Measurements from ENCODE around the gene IL17B.

The IL17B gene

GRCh38 chr5:149372076-149372795, 6.9 kb downstream of the IL17B start:
- CTCF ChIA-PET, result interaction anchor here (0.6 to 14.8 kb wide), 29 partner anchors 9 to 557 kb away, joined by 3 to 372 read pairs (median 4); partner anchors contain the start of gene GRPEL2
- H3K27me3 Mint-ChIP-seq, result no peaks in the 10 kb centered on the region
- H3K36me3 Mint-ChIP-seq, result peaks cover 10% of the 10 kb centered on the region
- H3K9me3 Mint-ChIP-seq, result no peaks in the 10 kb centered on the region
- H3K27ac Mint-ChIP-seq, result no peak overlapping the region
- no peak overlapping the region for H3K4me3 Mint-ChIP-seq
- H3K4me1 Mint-ChIP-seq, result peaks cover 3% of the 10 kb centered on the region
- DNase-seq, result no peak

DNA sequence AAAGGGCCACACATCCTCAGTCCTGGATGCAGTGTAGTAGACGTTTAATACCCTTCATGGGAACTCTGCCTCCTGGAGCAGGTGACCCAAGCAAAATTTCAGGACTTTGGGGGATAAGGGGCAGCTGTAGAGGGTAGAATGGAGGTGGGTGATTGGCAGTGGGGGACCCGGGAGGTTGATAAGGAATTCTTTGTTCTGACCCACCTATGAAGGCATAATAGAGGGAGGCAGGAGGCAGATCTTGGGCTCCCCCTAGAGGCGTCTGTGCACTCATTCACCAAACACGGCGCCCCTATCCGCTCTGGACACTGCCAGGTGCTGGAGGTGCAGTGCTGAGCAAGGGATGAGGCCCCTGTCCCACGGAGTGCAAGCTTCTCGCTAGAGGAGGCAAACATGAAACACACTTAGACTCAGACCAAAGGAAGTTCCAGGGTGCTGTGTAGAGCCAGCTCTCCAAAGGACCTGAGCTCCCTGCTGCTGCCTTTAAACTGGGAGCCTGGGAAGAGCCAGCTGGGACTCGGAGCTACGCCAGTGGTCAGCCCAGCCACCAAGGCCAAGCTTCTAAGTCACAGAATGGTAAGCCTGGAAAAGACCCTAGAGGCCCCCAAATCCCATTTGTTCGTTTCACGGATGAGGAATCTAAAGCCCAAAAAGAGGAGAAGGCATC, 7.7 kb downstream of the IL17B start:
- peak; percentile 77 for DNase-seq
- Mint-ChIP-seq H3K27ac (no peak overlapping the region), H3K27me3 (no peaks in the 10 kb centered on the region), H3K4me3 (no peak overlapping the region), H3K36me3 (peaks cover 11% of the 10 kb centered on the region), H3K4me1 (peaks cover 6% of the 10 kb centered on the region), H3K9me3 (no peaks in the 10 kb centered on the region)
- CTCF ChIA-PET, result interaction anchor here (0.6 to 14.8 kb wide), 28 partner anchors 10 to 557 kb away, joined by 3 to 372 read pairs (median 4); partner anchors contain the start of gene GRPEL2

GRCh38 chr5:149370878-149371277, 8.2 kb downstream of the IL17B start:
- DNase-seq, result no peak
- peaks cover 6% of the 10 kb centered on the region for H3K4me1 Mint-ChIP-seq
- no peaks in the 10 kb centered on the region for H3K9me3 Mint-ChIP-seq
- no peaks in the 10 kb centered on the region for H3K27me3 Mint-ChIP-seq
- no peak overlapping the region for H3K27ac Mint-ChIP-seq
- peaks cover 11% of the 10 kb centered on the region for H3K36me3 Mint-ChIP-seq
- H3K4me3 Mint-ChIP-seq, result no peak overlapping the region
- CTCF ChIA-PET, result interaction anchor here (0.9 to 14.8 kb wide), 15 partner anchors 10 to 208 kb away, joined by 3 to 372 read pairs (median 7); partner anchors contain the start of gene GRPEL2

GRCh38 chr5:149367972-149368645, 11.0 kb downstream of the IL17B start:
- CTCF ChIA-PET, result interaction anchor here (0.6 to 14.8 kb wide), 31 partner anchors 8 to 407 kb away, joined by 3 to 372 read pairs (median 4); partner anchors contain the start of genes GRPEL2, IL17B and PCYOX1L
- Mint-ChIP-seq H3K36me3 (peaks cover 25% of the 10 kb centered on the region), H3K4me1 (peaks cover 6% of the 10 kb centered on the region), H3K9me3 (no peaks in the 10 kb centered on the region), H3K4me3 (no peak overlapping the region), H3K27me3 (no peaks in the 10 kb centered on the region), H3K27ac (peak overlapping the region; percentile 49)
- DNase-seq, result no peak

GRCh38 chr5:149367249-149367971, 11.7 kb downstream of the IL17B start:
- Mint-ChIP-seq H3K36me3 (peaks cover 29% of the 10 kb centered on the region), H3K4me1 (peaks cover 6% of the 10 kb centered on the region), H3K27me3 (no peaks in the 10 kb centered on the region), H3K27ac (peak overlapping the region; percentile 60), H3K4me3 (no peak overlapping the region), H3K9me3 (no peaks in the 10 kb centered on the region)
- peak; percentile 69 for DNase-seq
- CTCF ChIA-PET, result interaction anchor here (0.6 to 14.8 kb wide), 29 partner anchors 9 to 406 kb away, joined by 3 to 372 read pairs (median 4); partner anchors contain the start of genes GRPEL2, IL17B and PCYOX1L

DNA sequence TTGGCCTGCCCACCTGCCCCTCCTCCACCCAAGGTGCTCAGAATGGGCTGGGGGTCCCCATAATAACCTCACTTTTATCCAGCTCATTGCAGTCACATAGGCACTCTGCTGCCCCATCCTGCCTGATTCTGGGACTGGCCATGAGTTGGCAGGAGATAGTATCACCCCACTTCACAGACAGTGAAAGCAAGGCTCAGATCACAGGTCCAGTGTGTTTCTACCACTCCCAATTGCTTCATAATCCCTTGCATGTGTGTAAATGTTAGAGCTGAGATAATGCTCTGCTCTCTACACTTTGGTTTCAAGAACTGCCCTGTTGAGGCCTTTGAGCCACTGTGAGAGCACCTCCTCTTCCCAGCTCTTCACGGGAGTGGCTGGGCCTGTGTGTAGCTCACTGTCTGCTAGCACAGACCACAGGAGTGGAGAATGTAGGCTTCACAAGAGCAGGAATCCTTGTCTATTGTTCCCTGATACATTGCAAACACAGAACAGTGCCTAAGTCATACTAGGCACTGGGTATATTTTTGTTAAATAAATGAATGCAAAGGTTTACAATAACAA, 12.8 kb downstream of the IL17B start:
- Mint-ChIP-seq H3K36me3 (peaks cover 29% of the 10 kb centered on the region), H3K4me1 (peaks cover 7% of the 10 kb centered on the region), H3K27ac (peak overlapping the region; percentile 16), H3K9me3 (no peaks in the 10 kb centered on the region), H3K27me3 (no peaks in the 10 kb centered on the region), H3K4me3 (no peak overlapping the region)
- CTCF ChIA-PET, result interaction anchor here (0.7 to 14.8 kb wide), 12 partner anchors 9 to 199 kb away, joined by 3 to 372 read pairs (median 14); partner anchors contain the start of genes GRPEL2, IL17B and PCYOX1L
- DNase-seq, result no peak

GRCh38 chr5:149365418-149365817, 13.7 kb downstream of the IL17B start:
- peaks cover 16% of the 10 kb centered on the region for H3K4me1 Mint-ChIP-seq
- H3K27me3 Mint-ChIP-seq, result no peaks in the 10 kb centered on the region
- no peak for DNase-seq
- no peak overlapping the region for H3K4me3 Mint-ChIP-seq
- CTCF ChIA-PET, result interaction anchor here (0.6 to 14.8 kb wide), 5 partner anchors 8 to 478 kb away, joined by 3 to 372 read pairs (median 21); partner anchors contain the start of genes GRPEL2 and PCYOX1L
- H3K9me3 Mint-ChIP-seq, result no peaks in the 10 kb centered on the region
- peaks cover 34% of the 10 kb centered on the region for H3K36me3 Mint-ChIP-seq
- no peak overlapping the region for H3K27ac Mint-ChIP-seq

- H3K4me3 Mint-ChIP-seq, result no peak overlapping the region
- CTCF ChIA-PET, result interaction anchor here (0.6 to 14.8 kb wide), 3 partner anchors 9 to 1719 kb away, joined by 3 to 372 read pairs (median 3); no protein-coding TSS in a partner anchor
- H3K4me1 Mint-ChIP-seq, result peaks cover 23% of the 10 kb centered on the region
Measured at GRCh38 chr5:149364719-149365118, 14.4 kb downstream of the IL17B start.

DNA sequence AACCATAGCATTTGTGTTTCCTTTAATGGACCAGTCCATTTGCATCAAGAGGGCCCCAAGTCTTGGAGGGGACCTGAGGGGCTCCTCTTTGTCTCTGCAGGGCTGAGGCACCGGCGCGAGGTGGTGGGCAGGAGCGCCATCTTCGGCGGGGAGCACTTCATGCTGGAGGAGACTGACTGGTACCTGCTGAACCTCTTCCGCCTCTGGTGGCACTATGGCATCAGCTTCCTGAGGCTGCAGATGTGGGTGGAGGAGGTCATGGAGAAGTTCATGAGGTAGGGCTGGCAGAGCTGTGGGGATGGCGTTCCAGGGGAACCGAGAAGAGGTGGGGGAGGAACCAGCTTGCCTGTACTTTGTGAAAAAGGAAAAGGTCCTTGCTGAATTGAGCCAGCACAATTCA, 15.2 kb downstream of the IL17B start:
- Mint-ChIP-seq H3K36me3 (peaks cover 45% of the 10 kb centered on the region), H3K9me3 (no peaks in the 10 kb centered on the region), H3K27me3 (no peaks in the 10 kb centered on the region), H3K4me1 (peaks cover 30% of the 10 kb centered on the region), H3K4me3 (no peak overlapping the region), H3K27ac (no peak overlapping the region)
- CTCF ChIA-PET, result interaction anchor here (0.6 to 14.8 kb wide), 3 partner anchors 10 to 1720 kb away, joined by 3 to 372 read pairs (median 3); no protein-coding TSS in a partner anchor
- no peak for DNase-seq

More at GRCh38 chr5:149364719-149365118, 14.4 kb downstream of the IL17B start:
- no peak for DNase-seq
- Mint-ChIP-seq H3K27ac (no peak overlapping the region), H3K27me3 (no peaks in the 10 kb centered on the region), H3K9me3 (no peaks in the 10 kb centered on the region), H3K36me3 (peaks cover 40% of the 10 kb centered on the region)

GRCh38 chr5:149363358-149363757, 15.7 kb downstream of the IL17B start:
- Mint-ChIP-seq H3K4me3 (no peak overlapping the region), H3K4me1 (peaks cover 36% of the 10 kb centered on the region), H3K27me3 (no peaks in the 10 kb centered on the region), H3K9me3 (no peaks in the 10 kb centered on the region), H3K27ac (no peak overlapping the region), H3K36me3 (peaks cover 43% of the 10 kb centered on the region)
- CTCF ChIA-PET, result interaction anchor here (1.3 to 14.8 kb wide), 2 partner anchors 10 to 47 kb away, joined by 3 to 372 read pairs; no protein-coding TSS in a partner anchor
- no peak for DNase-seq

DNA sequence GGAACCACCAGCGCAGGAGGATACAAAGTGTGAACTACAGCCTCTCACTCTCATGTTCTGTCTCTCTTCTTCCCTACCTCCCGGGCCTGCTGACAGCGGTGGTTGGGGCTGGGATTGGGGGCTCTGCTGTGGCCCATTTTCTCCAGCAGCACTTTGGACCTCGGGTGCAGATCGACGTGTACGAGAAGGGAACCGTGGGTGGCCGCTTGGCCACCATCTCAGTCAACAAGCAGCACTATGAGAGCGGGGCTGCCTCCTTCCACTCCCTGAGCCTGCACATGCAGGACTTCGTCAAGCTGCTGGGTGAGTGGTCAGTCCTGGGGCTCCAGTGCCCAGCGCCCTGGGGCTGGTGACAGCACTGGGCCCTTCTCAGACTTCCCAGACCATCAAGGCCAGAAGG, 16.6 kb downstream of the IL17B start:
- no peak overlapping the region for H3K4me3 Mint-ChIP-seq
- CTCF ChIA-PET, result interaction anchor here (3.8 to 14.8 kb wide), 2 partner anchors 10 to 46 kb away, joined by 26 to 372 read pairs; no protein-coding TSS in a partner anchor
- H3K27ac Mint-ChIP-seq, result no peak overlapping the region
- no peaks in the 10 kb centered on the region for H3K27me3 Mint-ChIP-seq
- H3K9me3 Mint-ChIP-seq, result no peaks in the 10 kb centered on the region
- DNase-seq, result no peak
- H3K4me1 Mint-ChIP-seq, result peaks cover 41% of the 10 kb centered on the region
- H3K36me3 Mint-ChIP-seq, result peaks cover 41% of the 10 kb centered on the region

DNA sequence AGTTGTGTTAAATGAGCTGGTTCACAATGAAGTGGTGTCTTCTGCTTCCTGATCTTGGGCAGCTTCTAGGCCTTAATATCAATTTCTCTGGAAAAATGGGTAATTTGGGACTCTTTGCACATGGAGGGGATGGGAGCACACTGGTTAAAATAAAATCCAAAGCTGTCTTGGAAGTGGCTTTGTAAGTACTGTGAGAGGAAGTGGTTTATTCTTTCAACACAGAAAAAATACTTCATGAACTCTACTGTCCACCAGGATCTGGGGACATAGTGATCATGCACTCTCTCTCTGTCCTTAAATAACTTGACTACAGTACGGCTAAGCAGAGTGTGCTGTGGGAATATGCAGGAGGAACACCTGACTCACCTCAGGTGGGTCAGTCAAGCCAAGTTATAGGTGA, 18.8 kb downstream of the IL17B start:
- peak overlapping the region; percentile 49 for H3K4me3 Mint-ChIP-seq
- H3K36me3 Mint-ChIP-seq, result peaks cover 44% of the 10 kb centered on the region
- DNase-seq, result no peak
- no peaks in the 10 kb centered on the region for H3K27me3 Mint-ChIP-seq
- H3K27ac Mint-ChIP-seq, result peak overlapping the region; percentile 75
- no peaks in the 10 kb centered on the region for H3K9me3 Mint-ChIP-seq
- CTCF ChIA-PET, result interaction anchor here (0.7 to 3.8 kb wide), 8 partner anchors 9 to 256 kb away, joined by 3 to 26 read pairs (median 4); no protein-coding TSS in a partner anchor
- H3K4me1 Mint-ChIP-seq, result peaks cover 54% of the 10 kb centered on the region

Data from activated naive CD4-positive, alpha-beta T cell treated with anti-CD3 and anti-CD28 coated beads, Interleukin-2, amount 10 ng/mL, durations not matched to agents 7 days and 5 days (primary cell).